Stimulated activated naive CD8-positive, alpha-beta T cell treated with anti-CD3 and anti-CD28 coated beads, Interleukin-15, Interleukin-2, amounts not matched to agents 100 ng/mL and 50 ng/mL, for 24 hours (primary cell): ENCODE results near the gene IFT172.

Experiments
- H3K27ac Mint-ChIP-seq: one replicate; pipeline ENCODE4 v1.8.0; 2021; ENCODE audit warnings: mild to moderate bottlenecking, mixed read lengths
- H3K27me3 Mint-ChIP-seq: one replicate; pipeline ENCODE4 v1.8.0; 2021; ENCODE audit warnings: mixed read lengths
- H3K36me3 Mint-ChIP-seq: one replicate; pipeline ENCODE4 v1.8.0; 2021; ENCODE audit warnings: low read depth, mixed read lengths
- H3K4me1 Mint-ChIP-seq: one replicate; pipeline ENCODE4 v1.8.0; 2021; ENCODE audit warnings: low read depth, mixed read lengths
- H3K4me3 Mint-ChIP-seq: one replicate; pipeline ENCODE4 v1.8.0; 2021; ENCODE audit warnings: mild to moderate bottlenecking, mixed read lengths
- H3K9me3 Mint-ChIP-seq: one replicate; pipeline ENCODE4 v1.8.0; 2021; ENCODE audit warnings: mixed read lengths

Gene IFT172

GRCh38 chr2:27497288-27497627, 7.7 kb upstream of the IFT172 start:
- H3K4me1 Mint-ChIP-seq: peaks cover 12% of the 10 kb centered on the region
- no peak overlapping the region for H3K27ac Mint-ChIP-seq
- H3K9me3 Mint-ChIP-seq: no peaks in the 10 kb centered on the region
- H3K36me3 Mint-ChIP-seq: no peaks in the 10 kb centered on the region
- no peak overlapping the region for H3K4me3 Mint-ChIP-seq
- H3K27me3 Mint-ChIP-seq: peaks cover 55% of the 10 kb centered on the region

DNA sequence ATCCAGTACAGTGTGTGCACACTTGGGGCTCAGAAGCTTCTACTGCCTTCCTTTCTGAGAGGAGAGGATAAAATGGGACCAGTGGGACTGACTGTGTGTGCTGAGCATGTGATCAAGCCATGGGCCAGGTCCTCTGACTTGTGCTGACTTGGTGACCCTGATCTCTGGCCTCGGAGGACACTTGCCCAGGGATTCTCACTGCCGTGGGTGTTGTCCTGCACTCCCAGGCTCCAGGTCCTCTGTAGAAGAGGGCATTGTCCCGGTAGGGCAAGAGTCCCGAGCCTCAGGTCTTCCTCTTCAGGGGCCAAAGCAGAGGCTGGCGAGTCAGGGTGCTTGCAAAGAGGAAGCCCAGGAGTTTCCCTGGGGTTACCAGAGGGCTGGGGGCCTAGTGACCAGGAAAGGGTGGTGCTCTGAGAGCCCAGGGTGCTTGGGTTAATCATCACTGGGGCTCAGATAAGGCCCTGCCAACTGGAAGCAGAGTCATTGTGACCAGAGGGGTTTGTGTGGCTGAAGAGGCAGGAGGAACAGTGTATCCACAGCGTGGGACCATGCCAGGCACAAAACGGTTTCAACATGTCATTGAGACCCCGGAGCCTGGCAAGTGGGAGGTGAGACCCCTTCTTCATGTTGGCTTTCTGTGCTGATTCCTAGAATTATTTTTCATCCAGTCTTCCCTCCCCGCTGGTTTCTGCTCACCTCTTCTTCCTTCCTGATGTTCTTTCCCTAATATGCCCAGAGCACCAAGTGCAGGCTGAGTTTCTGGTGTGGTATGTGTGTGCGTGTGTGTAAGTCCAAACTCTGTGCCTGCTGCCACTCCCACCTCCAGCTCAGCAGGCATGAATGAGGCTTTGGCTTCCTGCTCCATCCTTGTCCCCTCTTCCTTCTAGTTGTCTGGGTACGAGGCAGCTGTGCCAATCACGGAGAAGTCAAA, 7.1 kb upstream of the IFT172 start, which contains the start of gene GCKR:
TSS of gene GCKR (plus strand) at position 483 of the 931 bp plus-strand sequence. CDS start at position 549, 66 bp downstream.
- peak within 1 kb of the TSS; percentile 59 for H3K4me3 Mint-ChIP-seq
- no peaks in the 10 kb centered on the region for H3K9me3 Mint-ChIP-seq
- no peak within 1 kb of the TSS for H3K27ac Mint-ChIP-seq
- H3K4me1 Mint-ChIP-seq: peaks cover 12% of the 10 kb centered on the region
- peaks cover 55% of the 10 kb centered on the region for H3K27me3 Mint-ChIP-seq
- H3K36me3 Mint-ChIP-seq: no peaks in the 10 kb centered on the region

GRCh38 chr2:27495840-27496356, 6.4 kb upstream of the IFT172 start:
- no peaks in the 10 kb centered on the region for H3K36me3 Mint-ChIP-seq
- H3K27me3 Mint-ChIP-seq: peaks cover 55% of the 10 kb centered on the region
- H3K4me1 Mint-ChIP-seq: peaks cover 14% of the 10 kb centered on the region
- no peaks in the 10 kb centered on the region for H3K9me3 Mint-ChIP-seq
- H3K4me3 Mint-ChIP-seq: peak overlapping the region; percentile 59
- no peak overlapping the region for H3K27ac Mint-ChIP-seq

GRCh38 chr2:27494944-27495554, 5.5 kb upstream of the IFT172 start, which contains the start of gene FNDC4:
Gene FNDC4 (minus strand): TSS chr2:27495200. CDS start chr2:27494679, 521 bp downstream.
- Mint-ChIP-seq H3K9me3 (no peaks in the 10 kb centered on the region), H3K4me1 (peaks cover 20% of the 10 kb centered on the region), H3K27ac (no peak within 1 kb of the TSS), H3K36me3 (no peaks in the 10 kb centered on the region), H3K27me3 (peaks cover 55% of the 10 kb centered on the region), H3K4me3 (peak within 1 kb of the TSS; percentile 59)

- Mint-ChIP-seq H3K27ac (no peak overlapping the region), H3K4me1 (peaks cover 26% of the 10 kb centered on the region), H3K4me3 (peak overlapping the region; percentile 49), H3K27me3 (peaks cover 54% of the 10 kb centered on the region), H3K36me3 (no peaks in the 10 kb centered on the region), H3K9me3 (no peaks in the 10 kb centered on the region)
Measured at GRCh38 chr2:27494284-27494943, 4.9 kb upstream of the IFT172 start.

DNA sequence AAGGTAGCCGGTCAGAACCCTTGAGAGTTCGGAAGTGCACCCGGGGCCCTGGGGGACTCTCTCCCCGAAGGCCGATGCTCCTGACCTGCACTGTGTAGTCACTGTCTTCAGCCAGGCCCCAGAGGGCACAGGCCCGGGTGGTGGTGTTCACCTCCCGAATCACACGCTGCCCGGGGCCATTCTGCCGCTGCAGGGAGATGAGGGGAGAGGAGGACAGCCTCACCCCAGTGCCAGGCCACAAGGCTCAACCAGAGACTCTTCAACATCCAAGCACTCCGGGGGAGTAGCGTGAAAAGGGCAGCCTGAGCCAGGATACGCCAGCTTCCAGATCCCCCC, 4.4 kb upstream of the IFT172 start:
- peak overlapping the region; percentile 49 for H3K4me3 Mint-ChIP-seq
- peaks cover 50% of the 10 kb centered on the region for H3K27me3 Mint-ChIP-seq
- no peaks in the 10 kb centered on the region for H3K36me3 Mint-ChIP-seq
- H3K9me3 Mint-ChIP-seq: no peaks in the 10 kb centered on the region
- peaks cover 31% of the 10 kb centered on the region for H3K4me1 Mint-ChIP-seq
- no peak overlapping the region for H3K27ac Mint-ChIP-seq

DNA sequence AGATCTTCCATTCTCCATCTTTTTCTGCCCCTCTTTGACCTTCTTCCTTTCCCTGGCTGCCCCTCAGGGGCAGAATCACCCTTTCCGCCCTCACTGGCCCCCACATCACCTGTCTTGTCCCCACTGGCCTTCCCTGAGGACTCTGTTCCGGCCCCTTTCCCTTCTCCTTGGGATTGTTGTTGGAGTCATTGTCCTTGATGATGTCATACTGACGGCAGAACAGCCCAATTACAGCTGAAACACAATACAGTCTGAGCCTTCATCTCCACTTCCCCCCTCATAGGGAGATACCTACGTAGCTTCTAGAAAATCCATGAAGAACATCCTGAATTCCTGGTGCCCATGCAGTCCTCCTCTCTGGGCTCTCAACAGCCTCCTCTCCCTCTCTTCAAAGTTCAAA, 3.0 kb upstream of the IFT172 start:
- no peak overlapping the region for H3K4me3 Mint-ChIP-seq
- peaks cover 39% of the 10 kb centered on the region for H3K27me3 Mint-ChIP-seq
- H3K4me1 Mint-ChIP-seq: peaks cover 38% of the 10 kb centered on the region
- H3K27ac Mint-ChIP-seq: no peak overlapping the region
- H3K36me3 Mint-ChIP-seq: no peaks in the 10 kb centered on the region
- H3K9me3 Mint-ChIP-seq: no peaks in the 10 kb centered on the region

DNA sequence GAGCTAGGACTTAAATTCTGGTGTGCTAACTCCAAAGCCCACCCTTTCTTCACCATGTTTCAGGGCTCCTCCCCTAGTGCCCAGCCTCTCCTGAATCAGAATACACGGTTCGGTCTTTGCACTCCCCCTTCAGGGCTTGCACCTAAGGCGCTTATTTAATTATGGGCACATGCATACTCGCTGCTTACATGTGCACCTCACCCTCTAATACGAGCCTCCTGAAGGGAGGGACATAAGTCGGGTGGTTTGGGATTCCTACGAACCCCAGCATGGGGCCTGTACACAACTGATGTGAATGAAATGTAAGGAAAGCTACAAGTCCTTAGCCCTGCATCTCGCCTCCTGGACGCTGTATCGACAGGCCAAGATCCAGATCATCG, 435 bp downstream of the IFT172 start:
- H3K9me3 Mint-ChIP-seq: no peaks in the 10 kb centered on the region
- peaks cover 31% of the 10 kb centered on the region for H3K4me1 Mint-ChIP-seq
- H3K27me3 Mint-ChIP-seq: peaks cover 11% of the 10 kb centered on the region
- peak overlapping the region; percentile 91 for H3K4me3 Mint-ChIP-seq
- H3K27ac Mint-ChIP-seq: peak overlapping the region; percentile 87
- H3K36me3 Mint-ChIP-seq: no peaks in the 10 kb centered on the region

- Mint-ChIP-seq H3K36me3 (peaks cover 7% of the 10 kb centered on the region), H3K9me3 (no peaks in the 10 kb centered on the region), H3K27me3 (no peaks in the 10 kb centered on the region), H3K4me1 (peaks cover 21% of the 10 kb centered on the region), H3K4me3 (no peak overlapping the region), H3K27ac (no peak overlapping the region)
Measured at GRCh38 chr2:27485496-27485895, 4.0 kb downstream of the IFT172 start.

DNA sequence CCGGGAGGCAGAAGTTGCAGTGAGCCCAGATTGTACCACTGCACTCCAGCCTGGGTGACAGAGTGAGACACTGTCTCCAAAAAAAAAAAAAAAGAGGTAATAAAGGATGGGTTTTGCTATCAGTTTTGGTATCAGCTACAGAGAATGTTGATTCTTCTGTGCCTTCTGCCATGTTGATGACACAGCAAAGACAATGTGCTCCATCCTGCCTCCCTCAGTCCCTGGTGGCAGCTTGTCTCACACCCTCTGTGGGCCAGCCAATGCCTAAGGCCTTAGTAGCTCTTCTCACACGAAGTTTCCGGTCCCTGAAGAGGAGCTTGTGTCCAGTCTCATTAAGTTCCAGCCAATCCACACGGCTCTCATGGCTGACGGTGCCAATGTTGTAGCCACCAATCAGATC, 17.6 kb downstream of the IFT172 start:
- Mint-ChIP-seq H3K4me1 (no peaks in the 10 kb centered on the region), H3K4me3 (no peak overlapping the region), H3K36me3 (peaks cover 16% of the 10 kb centered on the region), H3K27me3 (no peaks in the 10 kb centered on the region), H3K9me3 (no peaks in the 10 kb centered on the region), H3K27ac (no peak overlapping the region)

DNA sequence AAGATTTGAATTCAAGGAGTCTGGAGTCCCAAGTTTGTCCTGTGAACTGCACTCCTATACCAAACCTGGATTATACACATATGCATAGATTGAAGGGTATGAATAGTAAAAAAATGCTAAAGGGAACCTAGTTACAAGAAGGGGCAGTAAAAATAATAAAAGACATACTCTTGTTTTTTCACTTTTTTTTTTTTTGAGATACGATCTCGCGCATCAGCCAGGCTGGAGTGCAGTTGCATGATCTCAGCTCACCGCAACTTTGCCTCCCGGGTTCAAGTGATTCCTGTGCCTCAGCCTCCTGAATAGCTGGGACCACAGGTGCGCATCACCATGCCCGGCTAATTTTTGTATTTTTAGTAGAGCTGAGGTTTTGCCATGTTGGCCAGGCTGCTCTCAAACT, 25.1 kb downstream of the IFT172 start:
- no peaks in the 10 kb centered on the region for H3K4me1 Mint-ChIP-seq
- no peaks in the 10 kb centered on the region for H3K9me3 Mint-ChIP-seq
- no peak overlapping the region for H3K27ac Mint-ChIP-seq
- H3K4me3 Mint-ChIP-seq: no peak overlapping the region
- H3K36me3 Mint-ChIP-seq: peaks cover 14% of the 10 kb centered on the region
- H3K27me3 Mint-ChIP-seq: no peaks in the 10 kb centered on the region

GRCh38 chr2:27461118-27461517, 28.4 kb downstream of the IFT172 start:
- no peaks in the 10 kb centered on the region for H3K9me3 Mint-ChIP-seq
- H3K4me3 Mint-ChIP-seq: no peak overlapping the region
- H3K27me3 Mint-ChIP-seq: no peaks in the 10 kb centered on the region
- H3K4me1 Mint-ChIP-seq: no peaks in the 10 kb centered on the region
- H3K36me3 Mint-ChIP-seq: peaks cover 22% of the 10 kb centered on the region
- no peak overlapping the region for H3K27ac Mint-ChIP-seq

- H3K27me3 Mint-ChIP-seq: no peaks in the 10 kb centered on the region
Measured at GRCh38 chr2:27453968-27454367, 35.6 kb downstream of the IFT172 start.

GRCh38 chr2:27451095-27451494, 38.4 kb downstream of the IFT172 start:
- Mint-ChIP-seq H3K27me3 (no peaks in the 10 kb centered on the region), H3K4me1 (peaks cover 3% of the 10 kb centered on the region), H3K4me3 (no peak overlapping the region), H3K36me3 (peaks cover 4% of the 10 kb centered on the region), H3K9me3 (no peaks in the 10 kb centered on the region), H3K27ac (no peak overlapping the region)

More at GRCh38 chr2:27453968-27454367, 35.6 kb downstream of the IFT172 start:
- Mint-ChIP-seq H3K27ac (no peak overlapping the region), H3K4me1 (peaks cover 3% of the 10 kb centered on the region), H3K9me3 (no peaks in the 10 kb centered on the region), H3K4me3 (no peak overlapping the region), H3K36me3 (peaks cover 4% of the 10 kb centered on the region)

DNA sequence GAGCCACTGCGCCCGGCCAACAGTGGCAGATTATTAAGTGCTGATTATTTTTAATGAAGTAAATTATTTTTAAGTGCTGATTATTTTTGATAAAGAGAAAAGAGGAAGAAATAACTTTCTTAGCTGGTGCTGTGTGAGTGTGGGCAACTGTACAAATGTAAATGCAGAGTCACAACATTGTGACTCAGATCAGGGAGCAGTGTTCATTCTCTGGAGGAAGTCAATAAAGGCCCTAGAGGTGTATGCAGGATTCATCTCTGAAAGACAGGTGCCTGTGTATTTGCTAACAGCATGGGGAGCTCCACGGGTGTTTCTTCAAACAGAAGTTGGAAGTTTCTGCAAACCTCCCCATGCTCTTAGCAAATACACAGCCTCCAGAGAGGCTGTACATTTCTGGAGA, 41.2 kb downstream of the IFT172 start:
- Mint-ChIP-seq H3K4me1 (peaks cover 3% of the 10 kb centered on the region), H3K4me3 (no peak overlapping the region), H3K9me3 (no peaks in the 10 kb centered on the region), H3K27me3 (no peaks in the 10 kb centered on the region), H3K27ac (no peak overlapping the region), H3K36me3 (peaks cover 9% of the 10 kb centered on the region)
